HepG2 (cell line): ENCODE measurements around the gene TCAIM. TPM values are rescaled to one million over a fixed set of nuclear protein-coding genes. Genes with fewer than 3 reads are reported as not detected.

Experiments
- ATAC-seq: fragments of 200-7000 bp; cut with Tn5 transposase; 3 replicates; pipeline ENCODE4 v1.9.1; 2020; ENCODE audit warnings: mild to moderate bottlenecking, moderate library complexity
- BruUV-seq: library from RNA; stranded (reverse); fragments of 400-500 nt; replicated peaks from 2 replicates; lab custom pipeline; 2021; lab: Mats Ljungman, UMichigan
- CTCF ChIA-PET: fragments of 300-600 bp; formaldehyde crosslinking; extraction: SDS; loops from one replicate; lab custom pipeline; 2021; ENCODE audit warnings: low total read pairs, inconsistent platforms, low intra/inter-chr PET ratio; lab: Yijun Ruan, JAX
- POLR2A ChIA-PET: fragments of 350-600 bp; sonication (Branson Sonifier 250); formaldehyde crosslinking; loops from one replicate; lab custom pipeline; 2020; ENCODE audit warnings: antibody characterized with exemption, inconsistent platforms; lab: Yijun Ruan, JAX
- DNase-seq: peaks from one replicate; pipeline ENCODE4 v3.0.0-alpha.2; 2015; ENCODE audit warnings: low spot score
- FAIRE-seq: peaks from 3 replicates; lab custom pipeline; 2011; peaks lifted over from hg19 to GRCh38; lab: Jason Lieb, UNC
- H2AFZ ChIP-seq: one replicate; pipeline ENCODE4 v1.6.1; 2011; ENCODE audit warnings: low read length, inconsistent platforms
- H3K27ac ChIP-seq: fragments of 300-600 bp; 3 replicates; pipeline ENCODE4 v1.8.0; 2011; ENCODE audit warnings: mixed run types, mild to moderate bottlenecking, mixed read lengths, low read length, inconsistent platforms; ENCODE audit not compliant: insufficient read depth; ENCODE audit errors: extremely low read length
- H3K27me3 ChIP-seq, 2 experiments: fragments of 200-600 bp in 1 of 2; 2 replicates in 1 of 2; 3 replicates in 1 of 2; pipeline versions ENCODE4 v1.6.0 to v1.8.0; 2011; ENCODE audit warnings: low read length in 2 of 2, mild to moderate bottlenecking in 2 of 2, moderate library complexity in 2 of 2, inconsistent platforms in 1 of 2; ENCODE audit not compliant: insufficient read depth in 2 of 2, control insufficient read depth in 1 of 2
- H3K36me3 ChIP-seq, 2 experiments: fragments of 200-600 bp in 1 of 2; replicated peaks in 1 of 2; 2 replicates in 1 of 2; 3 replicates in 1 of 2; pipeline versions ENCODE4 v1.5.1 to v1.8.0; 2011; ENCODE audit warnings: low read length in 2 of 2, inconsistent platforms in 1 of 2; ENCODE audit not compliant: insufficient read depth in 2 of 2, control insufficient read depth in 1 of 2
- H3K4me1 ChIP-seq: 2 replicates; pipeline ENCODE4 v1.5.1; 2012; ENCODE audit warnings: low read length, inconsistent platforms; ENCODE audit not compliant: insufficient read depth
- H3K4me2 ChIP-seq: 2 replicates; pipeline ENCODE4 v1.6.0; 2011; ENCODE audit warnings: low read depth, low read length, inconsistent platforms
- H3K4me3 ChIP-seq, 3 experiments: fragments of 200-600 bp in 1 of 3; sonication (generic), shearing (Covaris generic) in 1 of 3; replicated peaks in 1 of 3; 2 replicates each; pipeline ENCODE4 v1.5.1; 2011 to 2016; ENCODE audit warnings: low read length in 3 of 3, inconsistent platforms in 2 of 3, low read depth in 2 of 3, mild to moderate bottlenecking in 2 of 3, control low read depth in 1 of 3, mixed read lengths in 1 of 3; ENCODE audit not compliant: insufficient read depth in 1 of 3
- H3K79me2 ChIP-seq: one replicate; pipeline ENCODE4 v1.6.1; 2011; ENCODE audit warnings: low read length, inconsistent platforms; ENCODE audit not compliant: insufficient read depth
- H3K9ac ChIP-seq: 2 replicates; pipeline ENCODE4 v1.6.0; 2011; ENCODE audit warnings: mild to moderate bottlenecking, low read depth, low read length, inconsistent platforms; ENCODE audit not compliant: insufficient read depth
- H3K9me3 ChIP-seq: 2 replicates; pipeline ENCODE4 v1.5.1; 2012; ENCODE audit warnings: mild to moderate bottlenecking, low read length
- H4K20me1 ChIP-seq: 2 replicates; pipeline ENCODE4 v1.6.0; 2011; ENCODE audit warnings: inconsistent platforms, mild to moderate bottlenecking, low read length, moderate library complexity; ENCODE audit not compliant: insufficient read depth
- ATF5 ChIP-seq: sonication (generic); formaldehyde crosslinking; IDR thresholded peaks from 2 replicates; pipeline ENCODE4 v1.4.0; 2020; ENCODE audit warnings: mild to moderate bottlenecking, low read depth, missing genetic modification reagents
- HNRNPH1 ChIP-seq: fragments of 200-400 bp; formaldehyde crosslinking; optimal IDR thresholded peaks from 2 replicates; pipeline ENCODE3; 2017; ENCODE audit warnings: mild to moderate bottlenecking, low read depth, low read length
- MNT ChIP-seq: fragments of 450-650 bp; IDR thresholded peaks from 2 replicates; pipeline ENCODE4 v1.6.1; 2016
- NONO ChIP-seq, 2 experiments: fragments of 450-650 bp in 1 of 2; sonication (generic) in 1 of 2; formaldehyde crosslinking in 1 of 2; IDR thresholded peaks in 1 of 2; conservative IDR thresholded peaks in 1 of 2; 2 replicates each; pipeline versions ENCODE4 v1.6.1 to v1.8.0; 2017 to 2022; ENCODE audit warnings: mild to moderate bottlenecking in 1 of 2, missing genetic modification reagents in 1 of 2, moderate library complexity in 1 of 2
- SAP130 ChIP-seq: IDR thresholded peaks from 2 replicates; pipeline ENCODE4 v1.6.1; 2016; ENCODE audit warnings: low read depth
- ZBTB25 ChIP-seq: IDR thresholded peaks from 2 replicates; pipeline ENCODE4 v1.6.1; 2018; ENCODE audit warnings: missing genetic modification reagents
- ZMAT3 ChIP-seq: sonication (generic); formaldehyde crosslinking; conservative IDR thresholded peaks from 2 replicates; pipeline ENCODE4 v1.7.0; 2021; ENCODE audit warnings: missing genetic modification reagents
- ZNF879 ChIP-seq: sonication (generic); formaldehyde crosslinking; IDR thresholded peaks from 2 replicates; pipeline ENCODE4 v1.8.1; 2023; ENCODE audit warnings: missing genetic modification reagents
- WGBS: methylation state at CpG from one replicate; pipeline ENCODE4 v1.1.6; 2017; ENCODE audit warnings: low lambda C conversion rate; 5-methylcytosine and 5-hydroxymethylcytosine counted together
- in situ Hi-C: cut with HindIII; loops from 2 replicates; pipeline ENCODE4 v1.10.0; 2017; ENCODE audit warnings: low pct_unique_long_range_greater_than_20kb; ENCODE audit not compliant: extremely low pct_ligation_motif_present
- intact Hi-C: fragments of 100-400 bp; cut with micrococcal nuclease; formaldehyde crosslinking; loops from one replicate; pipeline ENCODE4 v1.10.0; 2022; ENCODE audit not compliant: unreplicated experiment
- polyA plus RNA-seq, 8 experiments: library from polyadenylated mRNA; depleted of rRNA in 3 of 8; stranded (reverse) in 7 of 8; unstranded in 1 of 8; fragments of >200 nt; fragmentation: Illumina TruSeq in 4 of 8; extraction: Trizol in 4 of 8; gene quantifications; 2 replicates each; pipeline versions ENCODE4 v1.2.1 to v1.2.3, GENCODE V29; 2011 to 2016; ENCODE audit warnings: low read depth in 4 of 8, missing spikeins in 1 of 8, mixed read lengths in 1 of 8; ENCODE audit not compliant: insufficient read depth in 1 of 8
- total RNA-seq, 5 experiments: library from RNA; depleted of rRNA; stranded (reverse); fragments of >200 nt; fragmentation: Illumina TruSeq; extraction: Trizol; gene quantifications; 2 replicates each; pipeline ENCODE4 v1.2.3, GENCODE V29; 2016; ENCODE audit warnings: low read depth in 1 of 5

Gene TCAIM
- total and polyA plus RNA-seq, 2 of the 13 experiments (the other 11 are each of a cell fraction or from before 2014, with no cell fraction given), result 16.9 to 22.6 TPM

- H3K27me3 ChIP-seq, result no peaks in the 10 kb centered on the region; a peak in 1 of 5 replicates
- ChIA-PET POLR2A (interaction anchor here (0.6 to 3.9 kb wide), 19 partner anchors 7 to 171 kb away, joined by 3 to 67 read pairs (median 8); partner anchors contain the start of gene ZNF445), CTCF (no interaction called here)
- 39% methylated on average over 11 of the region's 11 CpGs for WGBS
- H3K4me2 ChIP-seq, result peak overlapping the region; percentile 88
- H3K4me3 ChIP-seq, result peak overlapping the region; percentile 80 to 90 (median 81)
- no peaks in the 10 kb centered on the region for H4K20me1 ChIP-seq
- in situ Hi-C loops, result no loop called here
- peaks cover 0 to 1% of the 10 kb centered on the region in 2 experiments; a peak in 1 of 5 replicates for H3K36me3 ChIP-seq
- TSS peak; percentile 71 for BruUV-seq
- TF ChIP-seq ATF5 (CRISPR knock-in tag), result no peak
- TF ChIP-seq MNT, result no peak
- no peak for TF ChIP-seq ZBTB25 (CRISPR knock-in tag)
- TF ChIP-seq SAP130, result 0 out of 2 replicates have a peak, but pooled peaks have one; percentile 16
- no peak for TF ChIP-seq NONO (IDR thresholded peaks at IDR 0.05)
- no peak for TF ChIP-seq NONO (CRISPR knock-in tag; conservative IDR thresholded peaks at IDR 0.05)
- TF ChIP-seq ZNF879 (CRISPR knock-in tag), result no peak
- 0 out of 2 replicates have a peak, but pooled peaks have one; percentile 38 for TF ChIP-seq ZMAT3 (CRISPR knock-in tag)
- TF ChIP-seq HNRNPH1, result no peak
- TF ChIP-seq, all 625 proteins: peak for 2
- Histone ChIP-seq H2AFZ (no peak overlapping the region), H3K4me1 (peaks cover 49% of the 10 kb centered on the region), H3K79me2 (peaks cover 27% of the 10 kb centered on the region), H3K27ac (peak overlapping the region; percentile 96), H3K9me3 (no peaks in the 10 kb centered on the region), H3K9ac (peak overlapping the region; percentile 86)
- DNase-seq (no peak), ATAC-seq (no peak), FAIRE-seq (no peak)
- intact Hi-C loops, result loop anchor here (5.0 to 10.0 kb wide), 2 partner anchors 173 to 1895 kb away; no protein-coding TSS in a partner anchor
Observed at GRCh38 chr3:44339181-44340057, 853 bp downstream of the TCAIM start.
